NCI-H748 (cell line): Measurements from ENCODE around the gene TMEM9.

Source experiments
- DNase-seq: peaks from one replicate; lab custom pipeline; 2025; ENCODE audit not compliant: unreplicated experiment; lab: John Stamatoyannopoulos, UW

Gene TMEM9

DNA sequence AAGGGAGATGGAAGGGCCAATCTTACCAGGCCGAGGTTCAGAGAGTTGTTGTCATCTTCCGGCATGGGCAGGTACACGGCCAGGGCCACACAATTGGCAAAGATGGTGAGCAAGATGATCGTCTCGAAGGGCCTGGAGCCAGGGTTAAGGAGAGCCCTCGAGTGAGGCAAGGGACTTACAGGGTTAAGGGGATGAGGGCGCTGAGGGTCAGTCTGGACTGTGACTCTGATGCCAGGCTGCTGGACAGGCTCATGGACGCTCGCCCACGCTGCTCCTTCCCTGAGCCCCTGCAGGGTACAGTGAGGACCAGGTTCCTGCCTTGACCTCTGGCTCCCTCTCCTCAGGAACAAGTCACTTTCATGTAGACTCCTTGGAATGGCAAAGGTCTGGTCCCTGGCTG, 44.1 kb downstream of the TMEM9 start:
- DNase-seq = no peak

- DNase-seq = no peak
Observed at GRCh38 chr1:201109651-201110050, 44.6 kb downstream of the TMEM9 start.

- DNase-seq = peak; percentile 88
Observed at GRCh38 chr1:201108614-201109013, 45.7 kb downstream of the TMEM9 start.

GRCh38 chr1:201105688-201106087, 48.6 kb downstream of the TMEM9 start:
- DNase-seq = no peak

DNA sequence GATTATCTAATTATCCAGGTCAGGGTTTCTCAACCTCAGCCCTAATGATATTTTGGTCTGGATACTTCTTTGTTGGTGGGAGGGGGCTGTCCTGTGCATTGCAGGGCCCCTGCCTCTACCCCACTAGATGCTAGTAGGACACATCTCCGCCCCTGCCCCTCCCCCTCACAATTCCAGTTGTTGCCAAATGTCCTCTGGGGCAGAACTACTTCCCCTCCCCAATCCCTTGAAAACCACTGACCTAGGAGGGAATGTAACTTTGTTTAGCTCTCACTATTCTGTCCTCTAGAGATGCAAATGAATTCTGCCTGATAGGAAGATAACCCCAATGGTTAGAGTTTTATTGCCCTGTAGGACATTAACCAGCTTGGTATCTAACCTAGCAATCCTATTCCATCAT, 50.1 kb downstream of the TMEM9 start:
- DNase-seq = no peak

- DNase-seq = no peak
Observed at GRCh38 chr1:201103666-201104065, 50.6 kb downstream of the TMEM9 start.

DNA sequence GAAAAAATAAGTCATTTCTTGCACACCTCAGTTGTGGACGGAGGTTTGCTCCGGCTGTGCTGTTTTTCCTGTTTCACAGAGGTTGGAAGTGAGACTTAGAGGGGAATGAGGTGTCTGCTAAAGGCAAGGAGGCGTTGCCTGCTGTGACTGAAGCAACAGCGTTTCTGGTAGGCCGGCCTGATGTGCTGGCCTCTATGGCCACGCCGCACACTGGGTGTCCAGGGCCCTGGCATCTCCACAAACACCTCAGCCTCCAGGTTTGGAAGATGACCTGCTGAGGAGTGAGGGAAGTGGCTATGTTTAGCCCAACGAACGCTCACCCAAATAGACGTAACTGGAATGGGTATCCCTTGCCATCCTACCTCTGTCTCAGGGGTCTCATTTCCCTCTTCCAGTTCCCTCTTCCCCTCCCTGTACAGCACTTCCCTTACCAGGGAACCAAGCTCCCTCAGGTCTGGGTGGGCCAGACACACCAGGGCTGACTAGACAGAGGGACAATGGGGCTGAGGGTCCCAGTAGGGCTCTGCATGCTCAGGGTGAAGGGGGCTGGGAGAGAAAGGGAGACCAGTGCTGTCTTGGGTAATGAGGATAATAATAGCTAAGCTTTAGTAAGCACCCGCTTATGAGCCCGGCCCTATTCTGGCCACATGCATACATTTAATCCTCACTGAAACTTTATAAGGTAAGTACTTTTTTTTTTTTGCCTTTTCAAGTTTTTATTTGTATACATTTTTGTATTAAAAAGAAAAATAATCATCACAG, 53.9 kb downstream of the TMEM9 start:
- no peak for DNase-seq

DNA sequence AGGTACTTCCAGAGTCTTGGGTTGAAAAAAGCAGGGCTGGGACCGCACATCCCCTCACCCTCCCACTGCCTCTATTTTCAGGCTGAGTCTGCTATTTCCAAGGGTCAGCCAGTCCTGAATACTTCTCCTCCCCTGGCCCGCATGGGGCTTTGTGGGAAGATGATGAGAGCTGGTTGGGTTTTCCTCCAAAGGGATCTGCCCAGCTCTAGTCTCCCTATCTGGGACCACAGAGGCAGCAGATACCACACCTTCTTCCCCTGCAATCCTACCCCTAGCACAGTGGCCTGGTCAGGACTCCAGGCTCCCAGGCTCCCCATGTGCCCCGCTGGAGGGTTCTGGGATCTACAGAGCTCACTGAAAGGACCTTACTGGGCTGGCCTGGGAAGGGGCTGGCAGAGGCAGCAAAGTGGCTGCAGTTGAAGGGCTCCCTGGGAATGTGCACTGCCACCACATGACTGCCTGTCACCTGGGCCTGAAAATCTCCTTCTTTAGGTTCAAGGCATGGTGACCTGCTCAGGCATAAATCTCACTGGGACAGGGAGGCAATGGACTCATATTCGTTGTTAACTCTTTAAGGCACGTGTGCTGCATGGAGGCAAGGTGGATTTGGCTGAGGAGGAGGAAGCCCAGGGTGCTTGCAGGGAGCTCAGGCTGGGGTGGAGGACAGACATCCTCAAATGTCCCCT, 55.1 kb downstream of the TMEM9 start:
- no peak for DNase-seq

- no peak for DNase-seq
Observed at GRCh38 chr1:201096977-201097856, 57.1 kb downstream of the TMEM9 start.

- DNase-seq = no peak
Observed at GRCh38 chr1:201096041-201096461, 58.2 kb downstream of the TMEM9 start.

GRCh38 chr1:201095581-201095980, 58.7 kb downstream of the TMEM9 start:
- DNase-seq = no peak

GRCh38 chr1:201094832-201095231, 59.4 kb downstream of the TMEM9 start:
- DNase-seq = no peak

DNA sequence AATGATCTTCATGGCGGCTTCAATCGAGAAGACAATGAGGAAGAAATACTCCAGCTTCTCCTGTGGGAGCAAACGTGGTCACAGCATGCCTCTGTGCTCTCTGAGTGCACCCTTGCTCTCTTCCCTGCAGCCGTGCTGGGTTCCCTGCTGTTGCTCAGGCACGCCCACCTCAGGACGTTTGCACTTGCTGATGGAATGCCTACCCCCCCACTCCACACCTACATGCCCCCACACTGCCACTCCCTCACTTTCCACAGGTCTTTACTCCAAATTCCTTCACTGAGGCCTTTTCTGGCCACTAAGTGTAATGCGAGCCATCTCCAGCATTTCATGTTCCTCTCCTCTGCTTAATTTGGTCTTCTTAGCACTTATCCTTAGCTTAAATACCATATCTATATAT, 60.3 kb downstream of the TMEM9 start:
- DNase-seq = no peak

DNA sequence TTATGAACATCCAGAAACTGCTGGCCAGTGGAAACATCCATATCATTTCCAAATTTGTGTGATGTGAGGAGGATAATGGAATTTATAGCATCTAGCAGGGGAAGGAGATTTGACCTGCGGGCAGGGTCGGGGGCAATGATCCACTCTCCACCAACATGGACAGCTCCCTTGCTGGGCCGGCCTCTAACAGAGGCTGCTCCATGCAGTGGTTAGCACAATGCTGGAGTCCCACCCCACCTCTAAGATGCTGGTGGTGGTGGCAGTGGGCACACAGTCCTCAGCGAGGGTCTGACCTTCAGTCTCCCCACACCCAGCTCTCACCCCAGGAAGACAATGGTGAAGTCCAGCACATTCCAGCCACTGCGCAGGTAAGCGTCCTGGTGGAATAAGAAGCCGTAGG, 60.7 kb downstream of the TMEM9 start:
- no peak for DNase-seq

DNA sequence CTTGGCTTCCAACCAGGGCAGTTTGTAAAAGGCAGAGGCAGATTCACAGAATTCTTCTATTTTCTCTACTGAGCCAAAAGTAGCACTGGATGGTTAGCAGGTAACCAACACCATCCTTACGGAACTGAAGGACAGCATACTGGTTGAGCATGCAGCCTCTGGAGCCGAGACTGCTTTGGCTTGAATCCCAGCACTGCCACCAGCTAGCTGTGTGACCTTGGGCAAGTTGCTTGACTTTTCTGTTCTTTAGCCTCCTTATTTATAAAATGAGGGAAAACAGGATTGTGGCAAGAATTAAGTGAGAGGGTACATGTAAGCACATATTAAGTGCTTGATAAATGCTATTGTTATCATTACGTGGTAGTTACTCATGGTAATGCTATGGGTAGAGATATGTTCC, 61.5 kb downstream of the TMEM9 start:
- no peak for DNase-seq

- DNase-seq = no peak
Observed at GRCh38 chr1:201091256-201091655, 63.0 kb downstream of the TMEM9 start.

GRCh38 chr1:201090541-201090940, 63.7 kb downstream of the TMEM9 start:
- no peak for DNase-seq

GRCh38 chr1:201089596-201089995, 64.7 kb downstream of the TMEM9 start:
- no peak for DNase-seq

GRCh38 chr1:201088901-201089525, 65.3 kb downstream of the TMEM9 start:
- DNase-seq = no peak

GRCh38 chr1:201088395-201088794, 65.9 kb downstream of the TMEM9 start:
- no peak for DNase-seq
